ENCODE measurements around the gene ASCC1.

DNA sequence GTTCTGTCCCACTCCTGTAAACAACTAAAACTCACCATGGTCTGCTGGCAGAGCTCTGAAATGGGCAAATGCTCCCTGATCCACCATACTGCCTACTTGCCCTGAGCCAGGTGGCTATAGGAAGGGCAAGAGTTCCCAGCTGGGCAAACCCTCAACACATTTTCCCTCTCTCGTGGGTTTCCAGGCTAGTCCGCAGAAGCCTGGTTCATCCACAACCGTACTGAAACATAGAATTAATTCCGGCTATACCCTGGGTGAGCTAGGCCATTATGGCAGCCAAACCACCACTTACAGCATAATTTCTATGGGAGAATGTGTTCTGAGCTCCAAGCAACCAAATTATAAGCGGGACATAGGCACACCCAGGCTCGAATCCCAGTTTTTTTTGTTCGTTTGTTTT, 37.5 kb upstream of the ASCC1 start:
- TF ChIP-seq, protein P1, sequence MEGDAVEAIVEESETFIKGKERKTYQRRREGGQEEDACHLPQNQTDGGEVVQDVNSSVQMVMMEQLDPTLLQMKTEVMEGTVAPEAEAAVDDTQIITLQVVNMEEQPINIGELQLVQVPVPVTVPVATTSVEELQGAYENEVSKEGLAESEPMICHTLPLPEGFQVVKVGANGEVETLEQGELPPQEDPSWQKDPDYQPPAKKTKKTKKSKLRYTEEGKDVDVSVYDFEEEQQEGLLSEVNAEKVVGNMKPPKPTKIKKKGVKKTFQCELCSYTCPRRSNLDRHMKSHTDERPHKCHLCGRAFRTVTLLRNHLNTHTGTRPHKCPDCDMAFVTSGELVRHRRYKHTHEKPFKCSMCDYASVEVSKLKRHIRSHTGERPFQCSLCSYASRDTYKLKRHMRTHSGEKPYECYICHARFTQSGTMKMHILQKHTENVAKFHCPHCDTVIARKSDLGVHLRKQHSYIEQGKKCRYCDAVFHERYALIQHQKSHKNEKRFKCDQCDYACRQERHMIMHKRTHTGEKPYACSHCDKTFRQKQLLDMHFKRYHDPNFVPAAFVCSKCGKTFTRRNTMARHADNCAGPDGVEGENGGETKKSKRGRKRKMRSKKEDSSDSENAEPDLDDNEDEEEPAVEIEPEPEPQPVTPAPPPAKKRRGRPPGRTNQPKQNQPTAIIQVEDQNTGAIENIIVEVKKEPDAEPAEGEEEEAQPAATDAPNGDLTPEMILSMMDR (IDR thresholded peaks at IDR 0.05): no peak
- TF ChIP-seq POLR2A (IDR thresholded peaks at IDR 0.05) (no peak), POLR2AphosphoS5 (IDR thresholded peaks at IDR 0.05; ENCODE audit: insufficient read depth in 1 of 2, low read depth in 1 of 2) (no peak)
